Measurements from ENCODE around the gene ZNF518B. TPM values are rescaled to one million over a fixed set of nuclear protein-coding genes. Genes with fewer than 3 reads are reported as not detected.
A peak's percentile ranks its signal among the peaks of the same experiment; 100 is the strongest.
"Not testable (repeated sequence)": the region's sequence is repeated elsewhere in the genome, so short reads cannot be mapped to it uniquely, and the experiment has no call there.

Gene ZNF518B
- total RNA-seq, 3 donors from 2014 or later = 13.5 to 16.8 (median 14.3) TPM

DNA sequence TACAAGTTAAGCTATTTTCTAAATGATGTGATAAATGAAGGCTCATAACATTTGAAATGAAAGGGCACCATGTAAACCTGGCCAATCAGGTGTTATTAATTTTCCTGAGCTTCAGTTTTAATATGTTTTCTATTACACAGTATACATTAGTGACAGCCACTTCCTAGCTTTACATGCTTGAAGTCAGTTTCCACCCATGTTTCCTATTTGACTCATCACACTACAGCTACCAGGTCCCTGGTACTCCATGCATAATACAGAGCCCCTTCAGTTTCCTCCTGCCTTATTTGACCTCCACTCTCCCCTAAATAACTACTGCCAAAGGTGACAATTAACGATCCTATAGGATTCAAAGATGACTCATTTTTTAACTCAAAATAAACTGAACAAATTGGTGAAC is 18.3 kb downstream of the ZNF518B start:
- peaks cover 35% of the 10 kb centered on the region for H3K9me3 Mint-ChIP-seq
- H3K4me1 Mint-ChIP-seq (ENCODE audit: low read depth) = no peaks in the 10 kb centered on the region
- H3K4me3 Mint-ChIP-seq = no peak overlapping the region
- H3K36me3 Mint-ChIP-seq (ENCODE audit: insufficient read depth) = peaks cover 23% of the 10 kb centered on the region
- ATAC-seq = no peak
- DNase-seq = no peak
- H3K27me3 Mint-ChIP-seq (ENCODE audit: low read depth) = no peaks in the 10 kb centered on the region

GRCh38 chr4:10437735-10438134 is 19.5 kb downstream of the ZNF518B start:
- Mint-ChIP-seq H3K4me1 (ENCODE audit: low read depth) (no peaks in the 10 kb centered on the region), H3K27me3 (ENCODE audit: low read depth) (no peaks in the 10 kb centered on the region), H3K4me3 (no peak overlapping the region), H3K9me3 (peaks cover 26% of the 10 kb centered on the region), H3K36me3 (ENCODE audit: insufficient read depth) (peaks cover 18% of the 10 kb centered on the region)
- DNase-seq (no peak), ATAC-seq (no peak)

DNA sequence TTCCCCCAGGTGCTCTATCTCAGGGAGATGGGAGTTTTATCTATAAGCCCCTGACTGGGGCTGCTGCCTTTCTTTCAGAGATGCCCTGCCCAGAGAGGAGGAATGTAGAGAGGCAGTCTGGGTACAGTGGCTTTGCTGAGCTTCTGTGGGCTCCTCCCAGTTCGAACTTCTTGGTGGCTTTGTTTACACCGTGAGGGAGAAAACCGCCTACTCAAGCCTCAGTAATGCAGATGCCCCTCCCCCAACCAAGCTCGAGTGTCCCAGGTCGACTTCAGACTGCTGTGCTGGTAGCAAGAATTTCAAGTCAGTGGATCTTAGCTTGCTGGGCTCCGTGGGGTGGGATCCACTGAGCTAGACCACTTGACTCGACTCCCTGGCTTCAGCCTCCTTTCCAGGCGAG is 29.5 kb downstream of the ZNF518B start:
- H3K4me1 Mint-ChIP-seq (ENCODE audit: low read depth); H3K27me3 Mint-ChIP-seq (ENCODE audit: low read depth); H3K36me3 Mint-ChIP-seq (ENCODE audit: insufficient read depth); H3K4me3 Mint-ChIP-seq; ATAC-seq; DNase-seq: not testable (repeated sequence)
- peaks cover 33% of the 10 kb centered on the region for H3K9me3 Mint-ChIP-seq

DNA sequence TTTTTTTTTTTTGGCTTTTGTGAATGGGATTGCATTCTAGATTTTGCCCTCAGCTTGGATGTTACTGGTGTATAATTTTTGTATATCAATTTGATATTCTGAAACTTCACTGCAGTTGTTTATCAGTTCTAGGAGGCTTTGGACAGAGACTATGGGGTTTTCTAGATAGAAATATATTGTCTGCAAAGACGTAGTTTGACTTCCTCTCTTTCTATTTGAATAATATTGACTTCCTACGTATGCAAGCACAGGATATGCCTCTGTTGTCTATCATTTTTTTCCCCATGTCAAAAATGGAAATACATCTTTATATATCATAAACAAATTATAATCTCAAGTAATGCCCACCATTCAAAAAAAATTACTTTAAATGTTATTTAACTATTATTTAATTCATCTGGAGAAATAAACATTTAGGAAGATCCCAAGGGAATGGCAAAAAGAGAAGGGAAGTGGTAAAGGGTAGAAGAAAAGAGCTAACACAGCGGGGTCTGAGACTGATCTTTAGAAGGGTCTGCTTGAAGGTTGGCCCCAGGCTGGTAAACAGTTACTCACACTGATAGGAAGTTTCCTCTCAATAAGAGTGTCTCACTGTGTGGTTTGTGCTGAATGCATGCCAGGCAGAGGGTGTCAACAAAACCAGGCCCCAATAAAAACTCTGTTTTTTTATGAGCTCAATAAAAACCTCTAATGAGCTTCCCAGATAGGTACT is 35.7 kb downstream of the ZNF518B start:
- no peak for DNase-seq
- peaks cover 2% of the 10 kb centered on the region for H3K4me1 Mint-ChIP-seq (ENCODE audit: low read depth)
- no peaks in the 10 kb centered on the region for H3K36me3 Mint-ChIP-seq (ENCODE audit: insufficient read depth)
- peaks cover 21% of the 10 kb centered on the region for H3K9me3 Mint-ChIP-seq
- H3K4me3 Mint-ChIP-seq = no peak overlapping the region
- ATAC-seq = no peak
- H3K27me3 Mint-ChIP-seq (ENCODE audit: low read depth) = no peaks in the 10 kb centered on the region

GRCh38 chr4:10417740-10418139 is 39.5 kb downstream of the ZNF518B start:
- no peak for ATAC-seq
- Mint-ChIP-seq H3K36me3 (ENCODE audit: insufficient read depth) (no peaks in the 10 kb centered on the region), H3K27me3 (ENCODE audit: low read depth) (no peaks in the 10 kb centered on the region), H3K4me3 (no peak overlapping the region), H3K9me3 (peaks cover 3% of the 10 kb centered on the region), H3K4me1 (ENCODE audit: low read depth) (peaks cover 6% of the 10 kb centered on the region)
- DNase-seq = no peak

- DNase-seq (no peak), ATAC-seq (peak; percentile 30 to 50)
- no peaks in the 10 kb centered on the region for H3K9me3 Mint-ChIP-seq
- peaks cover 6% of the 10 kb centered on the region for H3K4me1 Mint-ChIP-seq (ENCODE audit: low read depth)
- H3K27me3 Mint-ChIP-seq (ENCODE audit: low read depth) = no peaks in the 10 kb centered on the region
- no peaks in the 10 kb centered on the region for H3K36me3 Mint-ChIP-seq (ENCODE audit: insufficient read depth)
- no peak overlapping the region for H3K4me3 Mint-ChIP-seq
These were observed 40.8 kb downstream of the ZNF518B start for GRCh38 chr4:10416441-10416840.

DNA sequence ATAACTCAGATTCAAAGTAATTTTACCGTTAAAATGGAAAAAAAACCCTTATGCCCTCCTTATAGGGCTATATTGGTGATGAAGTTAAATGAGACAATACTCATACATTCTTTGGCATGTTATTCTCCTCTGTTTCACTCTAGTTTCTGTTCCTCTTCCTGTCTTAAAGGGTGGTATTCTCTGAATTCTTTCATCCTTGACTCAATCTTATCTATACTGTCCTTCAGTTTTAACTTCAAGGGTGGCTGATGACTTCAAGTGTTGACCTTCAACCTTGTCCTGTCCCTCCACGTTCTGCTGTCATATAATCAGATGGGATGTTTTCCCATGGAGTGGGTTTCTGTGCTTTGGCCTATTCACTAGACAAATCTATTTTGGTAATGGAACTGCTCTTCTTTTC is 44.0 kb downstream of the ZNF518B start:
- Mint-ChIP-seq H3K27me3 (ENCODE audit: low read depth) (no peaks in the 10 kb centered on the region), H3K36me3 (ENCODE audit: insufficient read depth) (no peaks in the 10 kb centered on the region), H3K9me3 (no peaks in the 10 kb centered on the region), H3K4me3 (no peak overlapping the region), H3K4me1 (ENCODE audit: low read depth) (peaks cover 6% of the 10 kb centered on the region)
- ATAC-seq (no peak), DNase-seq (no peak)

- Mint-ChIP-seq H3K9me3 (no peaks in the 10 kb centered on the region), H3K36me3 (ENCODE audit: insufficient read depth) (no peaks in the 10 kb centered on the region), H3K27me3 (ENCODE audit: low read depth) (no peaks in the 10 kb centered on the region), H3K4me1 (ENCODE audit: low read depth) (no peaks in the 10 kb centered on the region), H3K4me3 (no peak overlapping the region)
- DNase-seq = no peak
- ATAC-seq = no peak
These were observed 51.6 kb downstream of the ZNF518B start for GRCh38 chr4:10405672-10406071.

- Mint-ChIP-seq H3K9me3 (no peaks in the 10 kb centered on the region), H3K4me1 (ENCODE audit: low read depth) (no peaks in the 10 kb centered on the region), H3K36me3 (ENCODE audit: insufficient read depth) (no peaks in the 10 kb centered on the region), H3K4me3 (no peak overlapping the region), H3K27me3 (ENCODE audit: low read depth) (no peaks in the 10 kb centered on the region)
- no peak for ATAC-seq
- no peak for DNase-seq
These were observed 53.4 kb downstream of the ZNF518B start for GRCh38 chr4:10403633-10404445.

DNA sequence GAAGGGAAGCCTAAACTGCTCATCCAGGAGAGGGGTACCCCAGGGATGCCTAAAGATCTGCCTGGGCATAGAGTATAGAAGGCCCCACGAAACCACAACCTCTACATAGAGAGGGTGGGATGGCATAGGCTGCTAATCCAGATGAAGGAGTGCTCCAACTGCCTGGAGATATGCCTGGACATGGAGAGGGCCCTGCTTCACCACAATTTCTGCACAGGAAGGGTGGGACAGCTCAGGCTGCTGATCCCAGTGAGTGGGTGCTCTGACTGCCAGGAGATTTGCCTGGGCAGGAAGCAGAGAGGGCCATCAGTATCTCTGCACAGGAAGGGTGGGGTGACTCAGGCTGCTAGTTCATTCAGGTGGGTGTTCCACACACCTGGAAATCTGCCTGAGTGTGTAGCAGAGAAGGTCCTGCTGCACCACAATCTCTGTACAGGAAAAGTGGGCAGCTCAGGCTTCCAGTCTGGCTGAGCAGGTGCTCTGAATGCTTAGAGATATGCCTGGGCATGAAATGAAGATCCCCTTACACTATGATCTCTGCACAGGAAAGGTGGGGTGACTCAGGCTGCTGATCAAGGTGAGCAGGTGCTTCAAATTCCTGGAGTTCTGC is 61.1 kb downstream of the ZNF518B start:
- H3K4me3 Mint-ChIP-seq = no peak overlapping the region
- ATAC-seq (no peak), DNase-seq (no peak)

More for the DNA sequence above, 61.1 kb downstream of the ZNF518B start:
- no peaks in the 10 kb centered on the region for H3K27me3 Mint-ChIP-seq (ENCODE audit: low read depth)
- peaks cover 7% of the 10 kb centered on the region for H3K9me3 Mint-ChIP-seq
- no peaks in the 10 kb centered on the region for H3K36me3 Mint-ChIP-seq (ENCODE audit: insufficient read depth)
- peaks cover 2% of the 10 kb centered on the region for H3K4me1 Mint-ChIP-seq (ENCODE audit: low read depth)

Other genes starting within 250 kb of the ZNF518B start
- under 1 TPM in 2 of 3 donors, not detected in 1; 0.11 TPM for gene CLNK, start 227.3 kb upstream of the ZNF518B start, total RNA-seq

All from activated T-cell treated with anti-CD3 and anti-CD28 coated beads, Interleukin-2, amount 50 U/mL, for 4 hours (primary cell).